Skeletal muscle cell (primary cell): ENCODE data around the gene RECQL5.
"Not testable (repeated sequence)": the region's sequence is repeated elsewhere in the genome, so short reads cannot be mapped to it uniquely, and the experiment has no call there.

Source experiments
- DNase-seq: peaks from one replicate; pipeline ENCODE4 v3.0.0-alpha.2; 2010; ENCODE audit warnings: low read depth
- H3K4me3 ChIP-seq: 2 replicates; pipeline ENCODE4 v1.5.1; 2011; ENCODE audit warnings: low read depth, mild to moderate bottlenecking, control low read depth, low read length, moderate library complexity

RECQL5 gene

DNA sequence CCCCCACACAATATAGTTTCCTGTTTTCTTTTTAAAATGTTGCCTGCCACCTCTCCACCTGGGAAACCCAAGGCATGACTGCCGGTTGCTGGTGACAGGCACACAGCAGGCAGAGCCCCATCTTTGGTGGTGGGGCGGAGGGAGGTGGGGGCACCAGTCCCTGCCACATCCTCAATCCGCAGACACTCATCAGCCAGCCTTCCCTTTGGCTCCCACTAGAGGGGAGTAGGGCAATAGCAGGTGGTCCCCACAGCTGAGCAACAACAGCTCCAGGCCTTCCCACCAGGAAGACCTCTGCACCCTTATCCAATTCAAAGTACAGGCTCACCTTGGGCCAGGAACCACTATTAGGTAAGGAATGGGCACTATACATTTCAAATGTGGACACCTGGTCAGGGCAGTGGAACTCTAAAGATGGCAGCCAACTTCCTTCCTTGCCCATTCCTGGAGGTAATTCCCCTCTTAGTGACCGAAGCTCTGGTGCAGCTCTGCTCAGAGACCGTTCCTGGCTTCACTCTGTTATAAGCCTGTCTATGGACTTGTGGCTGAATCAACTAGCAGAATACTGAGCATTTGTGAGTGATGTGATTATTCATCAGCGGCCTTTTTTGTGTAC, 13.9 kb downstream of the RECQL5 start:
- DNase-seq = no peak
- no peak overlapping the region for H3K4me3 ChIP-seq

GRCh38 chr17:75652341-75652740, 14.6 kb downstream of the RECQL5 start:
- DNase-seq = no peak
- no peak overlapping the region for H3K4me3 ChIP-seq

DNA sequence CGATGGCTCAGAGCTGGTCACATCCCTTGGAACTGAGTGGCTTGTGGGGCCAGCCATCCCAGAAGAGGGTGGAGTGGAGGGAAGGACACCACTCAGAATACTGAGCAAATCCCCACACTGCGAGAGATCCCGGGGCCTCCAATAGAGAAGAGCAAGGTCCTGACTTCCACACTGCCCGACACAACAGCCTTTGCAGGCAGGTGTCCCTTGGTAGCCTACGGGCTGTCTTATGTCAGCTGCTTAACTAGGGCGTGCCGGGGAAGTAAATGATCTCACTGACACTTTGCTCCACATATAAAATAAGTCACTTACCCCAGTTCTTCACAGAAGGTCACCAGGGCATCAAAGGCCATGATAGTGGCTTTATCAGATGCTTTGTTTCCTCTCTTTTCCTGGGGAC, 16.1 kb downstream of the RECQL5 start:
- no peak for DNase-seq
- H3K4me3 ChIP-seq = no peak overlapping the region

DNA sequence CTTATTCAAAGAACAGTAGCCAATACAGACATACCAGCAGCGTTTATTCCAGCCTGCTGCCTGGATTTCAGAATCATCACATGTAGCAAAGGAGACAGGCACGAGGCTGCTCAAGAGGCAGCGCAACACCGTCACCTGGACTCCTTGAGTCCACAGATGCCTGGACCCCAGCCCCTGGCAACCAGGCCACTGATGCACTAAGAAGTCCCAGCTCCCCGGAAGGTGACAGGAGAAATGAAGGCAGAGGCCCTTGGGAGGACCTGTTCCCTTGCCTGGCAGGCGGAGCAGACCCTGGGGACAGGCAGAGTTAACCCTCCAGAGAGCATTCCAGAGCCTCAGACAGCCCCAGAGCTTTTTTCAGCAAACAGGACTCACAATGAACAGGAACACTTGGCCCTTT, 17.3 kb downstream of the RECQL5 start:
- no peak for DNase-seq
- no peak overlapping the region for H3K4me3 ChIP-seq

DNA sequence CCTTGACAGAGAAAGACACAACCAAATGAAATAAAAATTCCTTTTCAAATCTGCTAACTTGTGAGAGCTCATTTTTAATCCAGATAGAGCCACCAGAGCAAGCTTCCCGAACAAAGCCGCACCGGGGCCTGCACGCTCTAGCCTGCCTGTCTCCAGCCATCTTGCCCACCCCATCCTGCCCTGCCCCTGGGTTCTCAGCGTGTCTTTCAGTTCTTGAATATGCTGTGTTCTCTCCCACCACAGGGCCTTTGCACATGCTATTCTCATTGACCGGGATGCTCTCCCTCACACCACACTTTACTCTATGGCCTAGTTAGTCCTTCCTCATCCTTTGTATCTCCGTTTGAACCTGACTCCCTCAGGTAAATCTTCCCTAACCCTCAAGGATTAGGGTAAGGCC, 19.0 kb downstream of the RECQL5 start:
- H3K4me3 ChIP-seq = no peak overlapping the region
- no peak for DNase-seq

GRCh38 chr17:75647061-75647460, 19.9 kb downstream of the RECQL5 start:
- H3K4me3 ChIP-seq = no peak overlapping the region
- no peak for DNase-seq

DNA sequence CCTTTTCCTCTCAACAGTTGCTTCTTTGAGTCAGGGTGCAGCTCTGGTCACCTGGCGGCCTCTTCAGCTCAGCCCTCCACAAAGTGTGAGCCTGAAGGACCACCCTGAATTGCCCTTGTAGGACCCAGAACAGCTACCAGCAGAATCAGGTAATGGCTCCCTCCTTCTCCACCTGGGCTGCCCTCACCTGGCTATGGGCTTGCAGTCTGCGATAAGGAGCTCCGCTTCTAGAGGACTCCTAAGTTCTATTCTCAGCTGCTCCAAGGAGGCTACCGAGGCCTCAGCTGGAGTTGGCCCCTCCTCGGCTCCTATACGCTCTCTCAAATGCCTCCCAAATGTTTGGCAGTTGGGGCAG, 20.3 kb downstream of the RECQL5 start:
- H3K4me3 ChIP-seq = no peak overlapping the region

GRCh38 chr17:75645889-75646637, 20.9 kb downstream of the RECQL5 start:
- no peak for DNase-seq
- H3K4me3 ChIP-seq = no peak overlapping the region

More for the DNA sequence above, 20.3 kb downstream of the RECQL5 start:
- no peak for DNase-seq

- no peak overlapping the region for H3K4me3 ChIP-seq
Measured at GRCh38 chr17:75645501-75645888, 21.5 kb downstream of the RECQL5 start.

GRCh38 chr17:75643643-75644017, 23.3 kb downstream of the RECQL5 start:
- no peak overlapping the region for H3K4me3 ChIP-seq
- DNase-seq = no peak

More at GRCh38 chr17:75645501-75645888, 21.5 kb downstream of the RECQL5 start:
- DNase-seq = no peak

DNA sequence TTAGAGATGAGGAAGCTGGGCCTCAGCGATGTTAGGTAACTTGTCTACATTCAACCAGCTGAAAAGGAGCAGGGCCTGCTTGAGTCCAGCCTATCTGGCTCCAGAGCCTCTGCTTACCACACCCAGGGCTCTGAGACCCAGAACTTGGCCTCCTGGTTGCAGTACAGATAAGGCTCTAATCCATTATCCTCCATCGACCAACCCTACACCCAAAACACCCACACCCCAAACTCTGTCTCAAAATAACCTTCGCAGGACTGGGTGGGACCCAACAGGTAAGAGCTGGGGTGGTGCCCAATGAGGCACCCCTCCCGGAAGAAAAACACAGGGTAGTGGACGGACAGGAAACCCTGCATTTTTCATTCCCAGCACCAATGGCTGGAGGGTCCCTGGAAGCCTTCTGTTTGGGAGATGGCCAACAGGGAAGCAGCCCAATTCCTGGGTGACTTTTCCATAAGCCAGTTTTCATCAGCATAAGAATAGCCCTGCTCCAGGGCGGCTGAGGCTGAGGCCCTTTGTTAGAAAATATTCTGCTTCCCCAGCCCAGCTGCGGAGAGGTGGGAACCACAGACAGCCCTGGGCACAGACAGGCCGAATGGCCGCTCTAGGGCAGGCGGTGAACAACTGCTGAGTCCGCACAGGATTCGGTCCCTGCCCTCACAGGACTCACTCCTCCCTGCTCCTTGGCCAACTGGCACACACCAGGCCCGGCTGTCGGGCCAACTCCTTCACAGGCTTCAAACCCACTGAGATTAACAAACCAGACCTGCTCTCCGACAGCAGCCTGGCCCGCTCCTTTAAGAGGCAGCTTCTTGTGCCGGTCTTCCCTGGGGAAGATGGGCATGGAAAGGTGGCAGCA, 23.9 kb downstream of the RECQL5 start:
- no peak overlapping the region for H3K4me3 ChIP-seq
- DNase-seq = no peak

GRCh38 chr17:75642182-75642783, 24.7 kb downstream of the RECQL5 start:
- no peak overlapping the region for H3K4me3 ChIP-seq
- no peak for DNase-seq

GRCh38 chr17:75641343-75641742, 25.6 kb downstream of the RECQL5 start:
- no peak for DNase-seq
- H3K4me3 ChIP-seq = no peak overlapping the region

DNA sequence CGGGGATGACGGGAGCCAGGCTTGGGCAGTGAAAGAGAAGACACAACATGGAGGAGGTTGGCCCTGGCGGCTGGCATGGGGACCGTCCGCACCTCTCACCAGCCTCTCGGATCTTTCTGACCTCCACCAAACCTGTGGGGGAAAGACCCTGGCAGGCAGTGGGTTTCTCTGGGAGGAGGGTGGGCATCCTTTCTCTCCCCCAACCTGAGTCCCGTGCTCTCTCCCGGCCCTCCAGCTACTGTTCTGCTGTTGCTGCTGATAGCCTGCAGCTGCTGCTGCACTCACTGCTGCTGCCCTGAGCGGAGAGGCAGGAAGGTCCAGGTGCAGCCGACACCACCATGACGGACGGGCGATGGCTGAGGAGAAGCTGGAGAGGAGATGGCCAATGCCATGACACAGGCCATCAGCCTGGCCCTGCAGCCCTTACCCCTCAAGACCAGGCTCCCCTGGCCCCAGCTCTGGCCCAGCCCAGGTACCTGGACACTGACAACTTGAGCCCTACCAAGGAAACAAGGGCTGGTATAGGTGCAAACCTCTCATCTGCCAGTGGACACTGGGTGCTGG, 26.3 kb downstream of the RECQL5 start:
- DNase-seq = no peak
- no peak overlapping the region for H3K4me3 ChIP-seq

DNA sequence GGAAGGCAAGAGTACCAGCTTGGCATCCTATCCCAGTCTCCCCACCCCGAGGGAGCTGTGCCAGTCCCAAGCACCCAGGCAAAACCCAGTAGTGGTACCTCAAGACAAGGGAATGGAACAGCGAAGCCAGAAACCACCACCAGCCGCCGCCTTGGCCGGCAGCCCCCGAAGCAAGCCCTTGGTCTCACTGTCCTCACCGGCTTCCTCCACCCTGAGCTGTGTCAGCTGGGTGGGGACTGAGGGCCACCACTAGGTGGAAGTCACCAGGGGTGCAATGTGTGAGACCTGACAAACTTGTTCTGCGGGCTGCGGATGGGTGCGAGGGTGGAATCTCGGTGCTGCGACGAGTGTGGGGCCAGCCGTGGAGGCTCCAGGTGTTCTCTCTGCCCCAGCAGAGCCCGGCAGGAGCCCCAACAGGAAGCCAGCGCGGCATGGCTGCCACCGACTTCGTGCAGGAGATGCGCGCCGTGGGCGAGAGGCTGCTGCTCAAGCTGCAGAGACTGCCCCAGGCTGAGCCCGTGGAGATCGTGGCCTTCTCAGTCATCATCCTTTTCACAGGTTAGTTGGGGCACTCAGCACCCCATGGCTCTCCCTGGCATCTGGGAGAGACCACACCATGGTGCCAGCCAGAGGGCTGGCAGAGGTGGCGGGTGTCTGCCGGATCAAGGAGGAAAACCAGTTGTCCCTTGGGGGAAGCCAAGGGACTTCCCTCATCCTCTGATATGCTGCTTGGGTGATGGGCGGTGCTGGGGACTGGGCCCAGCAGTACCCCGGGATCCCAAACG, 27.0 kb downstream of the RECQL5 start:
- no peak for DNase-seq
- H3K4me3 ChIP-seq = no peak overlapping the region

- DNase-seq = no peak
- H3K4me3 ChIP-seq = no peak overlapping the region
Measured at GRCh38 chr17:75639327-75639726, 27.6 kb downstream of the RECQL5 start.

GRCh38 chr17:75638893-75639292, 28.1 kb downstream of the RECQL5 start:
- no peak overlapping the region for H3K4me3 ChIP-seq
- DNase-seq = no peak

- not testable (repeated sequence) for H3K4me3 ChIP-seq, DNase-seq
Measured at GRCh38 chr17:75638039-75638438, 28.9 kb downstream of the RECQL5 start.

DNA sequence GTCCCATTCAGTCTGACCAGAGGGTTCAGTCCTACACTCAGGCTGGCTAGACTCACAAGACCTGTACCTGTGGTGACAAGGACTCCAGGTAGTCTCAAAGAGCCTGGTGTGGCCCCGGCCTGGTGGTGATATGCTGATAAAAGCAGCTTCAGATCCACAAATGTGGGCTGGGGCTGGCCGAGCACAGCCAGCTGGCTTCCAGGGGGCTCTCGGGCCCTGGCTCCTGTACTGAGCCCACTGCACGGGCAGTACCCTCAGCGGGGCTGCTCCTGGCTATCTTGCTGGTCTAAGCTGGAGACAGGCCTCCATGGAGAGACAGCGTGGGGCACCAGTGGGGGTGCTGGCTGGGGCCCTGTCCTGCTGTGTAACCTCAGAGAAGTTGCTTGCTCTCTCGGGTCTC, 29.4 kb downstream of the RECQL5 start:
- H3K4me3 ChIP-seq = no peak overlapping the region
- DNase-seq = no peak
